ENCODE data around the gene ARHGAP23.

ARHGAP23 gene

DNA sequence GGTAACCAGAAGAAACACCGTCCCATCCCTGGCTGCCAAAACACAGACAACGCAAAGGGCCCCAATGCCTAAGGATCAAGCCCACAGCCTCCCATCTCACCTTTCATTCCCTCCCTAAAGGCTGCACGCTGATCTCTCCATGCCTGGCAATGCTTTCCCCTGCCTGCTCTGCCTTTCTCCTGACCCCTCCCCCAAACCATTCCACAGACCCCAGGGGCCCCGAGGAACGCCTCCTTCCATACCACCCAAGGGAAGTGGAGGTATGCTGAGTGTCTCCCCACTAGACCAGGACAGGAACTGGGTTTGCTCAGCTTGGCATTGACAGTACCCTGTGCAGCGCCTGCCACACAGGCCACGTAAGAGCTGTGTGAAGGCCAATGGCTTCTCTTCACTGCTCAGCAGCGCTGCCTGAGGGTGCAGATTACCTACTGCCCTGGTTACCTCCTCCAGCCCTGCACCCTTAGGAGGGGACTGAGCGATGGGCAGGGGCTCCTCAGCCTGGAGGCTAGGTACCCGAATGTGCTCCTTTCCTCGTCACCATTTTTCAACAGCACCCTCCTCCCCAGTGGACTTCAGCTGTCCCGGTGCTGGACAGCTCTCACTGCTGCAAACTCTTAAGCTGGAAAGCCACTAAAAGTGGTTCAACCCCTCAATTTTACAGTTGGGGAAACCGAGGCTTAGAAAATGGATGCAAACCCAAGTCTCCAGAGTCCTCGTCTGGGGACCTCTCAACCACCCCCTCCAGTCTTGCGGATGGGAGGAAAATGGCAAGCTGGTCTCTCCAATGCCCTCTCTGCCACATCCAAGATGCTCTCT lies 132.4 kb downstream of the ARHGAP23 start:
- in situ Hi-C loops (cut with MboI; ENCODE audit: low sequenced_read_pairs): no loop called here

DNA sequence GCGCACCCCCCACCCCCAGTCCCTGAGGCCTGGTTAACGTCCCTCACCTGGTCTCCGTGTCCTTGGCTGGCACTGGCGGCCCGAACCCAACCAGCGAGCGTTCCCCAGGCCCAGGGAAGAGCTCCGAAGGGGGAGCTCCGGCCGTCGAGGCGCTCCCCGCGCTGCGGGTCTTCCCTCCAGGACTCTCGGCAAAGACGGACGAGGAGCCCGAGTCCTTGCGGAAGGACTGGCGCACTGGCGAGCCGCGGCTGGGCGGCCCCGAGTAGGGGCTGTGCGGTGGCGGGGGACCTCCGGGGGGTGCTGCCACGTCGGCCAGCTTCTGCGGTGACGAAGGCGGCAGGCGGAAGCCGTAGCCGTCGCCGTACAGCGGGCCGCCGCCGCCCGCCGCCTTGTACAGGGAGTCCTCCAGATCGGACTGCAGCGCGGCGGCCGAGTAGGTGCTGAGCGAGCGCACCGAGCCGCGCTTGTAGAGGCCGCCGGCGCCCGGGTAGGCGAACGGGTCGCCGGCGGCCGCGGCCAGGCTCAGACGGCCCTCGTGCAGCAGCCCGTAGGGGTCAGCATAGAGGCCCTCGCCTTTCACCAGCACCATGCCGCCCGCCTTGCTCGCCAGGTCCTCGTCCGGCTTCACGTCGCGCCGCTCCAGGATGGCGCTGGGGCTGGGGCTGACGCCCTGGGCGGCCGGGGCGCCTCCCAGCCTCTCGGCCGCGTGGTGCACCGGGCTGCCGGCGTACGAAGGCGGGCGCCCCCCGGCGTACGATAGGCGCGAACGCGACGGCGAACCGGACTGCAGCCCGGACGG lies 133.4 kb downstream of the ARHGAP23 start:
- in situ Hi-C loops (cut with MboI; ENCODE audit: low sequenced_read_pairs): no loop called here

All from HL-60/S4 (cell line).